ENCODE data around the gene ADARB2.
A peak's percentile ranks its signal among the peaks of the same experiment; 100 is the strongest.

The ADARB2 gene

DNA sequence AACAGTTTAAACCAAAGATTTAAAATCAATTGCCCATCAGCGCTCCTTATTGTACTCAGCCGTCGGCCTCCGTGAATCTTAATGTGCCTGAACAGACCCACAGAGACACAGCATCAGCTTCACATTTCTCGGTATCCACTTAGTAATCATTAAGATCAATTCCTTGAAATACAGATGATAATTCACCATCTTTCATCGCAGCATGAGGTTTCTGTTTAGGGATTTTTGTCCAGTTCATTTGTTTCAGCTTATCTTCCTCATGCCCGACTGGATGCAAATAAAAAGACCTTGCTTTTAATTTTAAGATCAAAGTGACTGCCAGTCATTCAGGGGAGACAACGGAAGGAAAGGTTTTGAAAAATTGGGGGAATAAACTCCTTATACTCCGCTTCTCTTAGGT lies 473.3 kb downstream of the ADARB2 start:
- no CpG with 5 or more reads among the region's 9 CpGs for WGBS, 2 donors (ENCODE audit: extremely low coverage in 2 of 2, insufficient read length in 2 of 2, insufficient replicate concordance in 1 of 2)
- Histone ChIP-seq H3K4ac (ENCODE audit: low read length) (no peak overlapping the region), H3K9me3 (replicated peaks in 1 of 2; ENCODE audit: control insufficient read depth in 2 of 2, insufficient read depth in 1 of 2, low read depth in 1 of 2, low read length in 2 of 2) (no peaks in the 10 kb centered on the region), H3K4me2 (ENCODE audit: insufficient read depth, low read length, poor library complexity, severe bottlenecking) (no peak overlapping the region), H3K14ac (ENCODE audit: low read length) (no peak overlapping the region), H3K79me1 (ENCODE audit: low read depth, low read length) (no peaks in the 10 kb centered on the region), H2AK5ac (ENCODE audit: low read depth, low read length) (no peak overlapping the region), H3K36me3 (replicated peaks in 1 of 2; ENCODE audit: control insufficient read depth in 2 of 2, insufficient read depth in 2 of 2, low read length in 2 of 2) (no peaks in the 10 kb centered on the region), H3K27ac (replicated peaks; ENCODE audit: low read length) (no peak overlapping the region), H3K18ac (ENCODE audit: low read length) (no peak overlapping the region), H4K8ac (ENCODE audit: low read depth, low read length) (no peak overlapping the region), H4K91ac (ENCODE audit: low read depth, low read length, poor library complexity) (no peak overlapping the region), H2BK5ac (ENCODE audit: low read length) (no peak overlapping the region), H2BK15ac (ENCODE audit: low read length) (no peak overlapping the region), H3K23ac (ENCODE audit: low read depth, low read length, poor library complexity) (no peak overlapping the region), H3K4me3 (ENCODE audit: low read length in 2 of 2) (no peak overlapping the region), H2BK120ac (ENCODE audit: low read depth, low read length) (no peak overlapping the region), H3K27me3 (ENCODE audit: control insufficient read depth in 3 of 3, insufficient read depth in 3 of 3, low read depth in 1 of 3, low read length in 3 of 3) (peaks cover 0 to 3% (median 0%) of the 10 kb centered on the region in 3 experiments), H2AFZ (ENCODE audit: low read length) (no peak overlapping the region), H3K9ac (ENCODE audit: low read depth, low read length, poor library complexity) (no peak overlapping the region), H3K4me1 (ENCODE audit: control insufficient read depth in 2 of 2, insufficient read depth in 1 of 2, low read depth in 1 of 2, low read length in 2 of 2) (no peaks in the 10 kb centered on the region), H2BK12ac (ENCODE audit: low read length) (no peak overlapping the region)
- DNase-seq (ENCODE audit: low spot score) = no peak

DNA sequence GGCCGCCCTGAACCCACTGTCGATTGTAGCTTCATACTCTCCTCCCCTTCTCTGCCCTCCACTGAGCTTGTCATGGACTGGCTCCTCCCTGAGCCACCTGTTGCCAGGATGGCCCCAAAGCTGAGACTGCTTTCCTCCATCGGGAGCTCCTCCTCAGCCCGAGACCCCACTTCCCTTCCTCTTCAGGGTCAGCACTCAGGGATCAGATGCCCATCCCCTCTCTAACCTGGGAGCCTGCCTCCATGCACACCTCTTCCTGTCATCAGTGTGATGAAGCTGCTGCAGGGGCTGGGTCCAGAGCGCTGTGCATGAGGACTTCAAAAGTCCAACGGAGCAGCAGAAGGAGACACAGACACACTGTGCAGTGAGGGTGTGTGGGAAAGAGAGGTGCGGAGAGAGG lies 480.1 kb downstream of the ADARB2 start:
- H3K4me2 ChIP-seq (ENCODE audit: insufficient read depth, low read length, poor library complexity, severe bottlenecking) = no peak overlapping the region
- H4K8ac ChIP-seq (ENCODE audit: low read depth, low read length) = no peak overlapping the region
- no CpG with 5 or more reads among the region's 7 CpGs for WGBS, 2 donors (ENCODE audit: extremely low coverage in 2 of 2, insufficient read length in 2 of 2, insufficient replicate concordance in 1 of 2)
- no peak overlapping the region for H2BK15ac ChIP-seq (ENCODE audit: low read length)
- H2BK12ac ChIP-seq (ENCODE audit: low read length) = no peak overlapping the region
- H2AFZ ChIP-seq (ENCODE audit: low read length) = no peak overlapping the region
- no peak for DNase-seq (ENCODE audit: low spot score)
- H2AK5ac ChIP-seq (ENCODE audit: low read depth, low read length) = no peak overlapping the region
- H3K4me3 ChIP-seq (ENCODE audit: low read length in 2 of 2) = no peak overlapping the region
- no peak overlapping the region for H3K27ac ChIP-seq (replicated peaks; ENCODE audit: low read length)
- H3K14ac ChIP-seq (ENCODE audit: low read length) = no peak overlapping the region
- peaks cover 0 to 3% of the 10 kb centered on the region in 2 donors for H3K9me3 ChIP-seq (replicated peaks in 1 of 2; ENCODE audit: control insufficient read depth in 2 of 2, insufficient read depth in 1 of 2, low read depth in 1 of 2, low read length in 2 of 2)
- no peak overlapping the region for H3K4ac ChIP-seq (ENCODE audit: low read length)
- no peaks in the 10 kb centered on the region for H3K79me1 ChIP-seq (ENCODE audit: low read depth, low read length)
- no peak overlapping the region for H3K23ac ChIP-seq (ENCODE audit: low read depth, low read length, poor library complexity)
- H3K18ac ChIP-seq (ENCODE audit: low read length) = peak overlapping the region; percentile 60
- no peak overlapping the region for H4K91ac ChIP-seq (ENCODE audit: low read depth, low read length, poor library complexity)
- H3K4me1 ChIP-seq (ENCODE audit: control insufficient read depth in 2 of 2, insufficient read depth in 1 of 2, low read depth in 1 of 2, low read length in 2 of 2) = peaks cover 0 to 15% of the 10 kb centered on the region in 2 donors
- H3K36me3 ChIP-seq (replicated peaks in 1 of 2; ENCODE audit: control insufficient read depth in 2 of 2, insufficient read depth in 2 of 2, low read length in 2 of 2) = no peaks in the 10 kb centered on the region
- H3K9ac ChIP-seq (ENCODE audit: low read depth, low read length, poor library complexity) = no peak overlapping the region
- no peak overlapping the region for H2BK5ac ChIP-seq (ENCODE audit: low read length)
- no peaks in the 10 kb centered on the region for H3K27me3 ChIP-seq (ENCODE audit: control insufficient read depth in 3 of 3, insufficient read depth in 3 of 3, low read depth in 1 of 3, low read length in 3 of 3)
- H2BK120ac ChIP-seq (ENCODE audit: low read depth, low read length) = peak overlapping the region; percentile 16

DNA sequence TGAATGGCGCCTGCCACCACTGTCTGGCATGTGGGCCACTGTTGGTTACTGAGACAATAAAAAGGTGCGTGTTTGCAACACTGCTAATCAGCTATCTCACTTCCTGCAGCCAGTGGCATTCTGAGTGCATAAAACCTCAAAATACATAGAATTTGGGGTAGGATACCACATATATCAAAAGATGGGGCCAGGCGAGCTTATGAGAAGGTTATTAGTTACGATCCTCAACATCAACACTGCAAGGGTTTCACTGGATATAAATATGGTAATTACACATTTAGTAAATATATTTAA lies 480.9 kb downstream of the ADARB2 start:
- peaks cover 0 to 3% of the 10 kb centered on the region in 2 donors for H3K9me3 ChIP-seq (replicated peaks in 1 of 2; ENCODE audit: control insufficient read depth in 2 of 2, insufficient read depth in 1 of 2, low read depth in 1 of 2, low read length in 2 of 2)
- WGBS, 2 donors (ENCODE audit: extremely low coverage in 2 of 2, insufficient read length in 2 of 2, insufficient replicate concordance in 1 of 2) = no CpG with 5 or more reads among the region's 4 CpGs
- peaks cover 0 to 15% of the 10 kb centered on the region in 2 donors for H3K4me1 ChIP-seq (ENCODE audit: control insufficient read depth in 2 of 2, insufficient read depth in 1 of 2, low read depth in 1 of 2, low read length in 2 of 2)
- H3K9ac ChIP-seq (ENCODE audit: low read depth, low read length, poor library complexity) = no peak overlapping the region
- H2BK5ac ChIP-seq (ENCODE audit: low read length) = no peak overlapping the region
- no peak overlapping the region for H3K23ac ChIP-seq (ENCODE audit: low read depth, low read length, poor library complexity)
- H2BK120ac ChIP-seq (ENCODE audit: low read depth, low read length) = no peak overlapping the region
- no peak overlapping the region for H3K4me2 ChIP-seq (ENCODE audit: insufficient read depth, low read length, poor library complexity, severe bottlenecking)
- H2AK5ac ChIP-seq (ENCODE audit: low read depth, low read length) = no peak overlapping the region
- no peaks in the 10 kb centered on the region for H3K27me3 ChIP-seq (ENCODE audit: control insufficient read depth in 3 of 3, insufficient read depth in 3 of 3, low read depth in 1 of 3, low read length in 3 of 3)
- no peak overlapping the region for H3K14ac ChIP-seq (ENCODE audit: low read length)
- no peak overlapping the region for H2BK15ac ChIP-seq (ENCODE audit: low read length)
- peak overlapping the region; percentile 24 for H3K18ac ChIP-seq (ENCODE audit: low read length)
- H2AFZ ChIP-seq (ENCODE audit: low read length) = no peak overlapping the region
- no peak overlapping the region for H3K4me3 ChIP-seq (ENCODE audit: low read length in 2 of 2)
- H2BK12ac ChIP-seq (ENCODE audit: low read length) = no peak overlapping the region
- H3K27ac ChIP-seq (replicated peaks; ENCODE audit: low read length) = no peak overlapping the region
- no peak overlapping the region for H4K8ac ChIP-seq (ENCODE audit: low read depth, low read length)
- H3K36me3 ChIP-seq (replicated peaks in 1 of 2; ENCODE audit: control insufficient read depth in 2 of 2, insufficient read depth in 2 of 2, low read length in 2 of 2) = no peaks in the 10 kb centered on the region
- H4K91ac ChIP-seq (ENCODE audit: low read depth, low read length, poor library complexity) = no peak overlapping the region
- no peak for DNase-seq (ENCODE audit: low spot score)
- no peak overlapping the region for H3K4ac ChIP-seq (ENCODE audit: low read length)
- H3K79me1 ChIP-seq (ENCODE audit: low read depth, low read length) = no peaks in the 10 kb centered on the region

DNA sequence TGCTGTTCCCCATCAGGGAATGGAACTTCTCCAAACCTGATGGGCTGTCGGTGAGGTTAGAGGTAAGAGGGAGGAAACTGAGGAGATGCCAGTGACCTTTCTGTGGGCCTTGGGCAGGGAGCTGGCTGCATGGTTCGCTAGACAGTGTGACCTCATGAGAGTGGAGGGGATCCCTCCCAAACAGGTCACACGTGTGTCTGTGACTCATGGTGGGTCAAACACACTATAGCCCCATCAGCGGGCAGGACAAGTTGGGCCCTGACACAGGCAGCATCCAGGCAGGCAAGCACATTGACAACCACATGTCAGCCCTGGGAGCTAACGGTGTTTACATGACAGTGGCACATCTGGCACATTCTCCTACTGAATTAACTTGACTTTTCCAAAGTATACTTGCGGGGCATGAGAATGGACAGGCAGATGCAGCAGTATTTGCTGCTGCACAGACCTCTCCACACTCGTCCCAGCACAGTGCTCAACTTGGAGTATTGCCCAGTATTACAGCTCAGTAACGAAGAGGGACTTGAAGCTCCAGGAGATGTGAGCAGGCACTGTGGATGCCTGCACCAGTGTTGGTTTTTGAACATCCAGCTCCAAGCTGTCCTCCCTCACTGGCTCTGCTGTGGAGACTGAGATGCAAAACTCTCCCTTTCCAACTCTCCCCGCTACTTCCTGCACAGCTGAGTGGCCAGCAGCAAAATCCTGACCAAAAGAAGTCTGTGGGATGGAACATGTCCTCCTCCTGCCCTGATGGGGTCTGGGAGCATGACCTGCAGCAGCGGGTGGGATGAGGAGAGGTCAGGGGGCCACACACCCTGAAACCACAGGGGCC lies 481.5 kb downstream of the ADARB2 start:
- no peak overlapping the region for H3K4me2 ChIP-seq (ENCODE audit: insufficient read depth, low read length, poor library complexity, severe bottlenecking)
- no peak overlapping the region for H2BK5ac ChIP-seq (ENCODE audit: low read length)
- DNase-seq (ENCODE audit: low spot score) = no peak
- H3K36me3 ChIP-seq (replicated peaks in 1 of 2; ENCODE audit: control insufficient read depth in 2 of 2, insufficient read depth in 2 of 2, low read length in 2 of 2) = no peaks in the 10 kb centered on the region
- no peaks in the 10 kb centered on the region for H3K27me3 ChIP-seq (ENCODE audit: control insufficient read depth in 3 of 3, insufficient read depth in 3 of 3, low read depth in 1 of 3, low read length in 3 of 3)
- H2AFZ ChIP-seq (ENCODE audit: low read length) = no peak overlapping the region
- WGBS, 2 donors (ENCODE audit: extremely low coverage in 2 of 2, insufficient read length in 2 of 2, insufficient replicate concordance in 1 of 2) = no CpG with 5 or more reads among the region's 10 CpGs
- peak overlapping the region; percentile 46 for H3K18ac ChIP-seq (ENCODE audit: low read length)
- H3K23ac ChIP-seq (ENCODE audit: low read depth, low read length, poor library complexity) = peak overlapping the region; percentile 4
- H2BK15ac ChIP-seq (ENCODE audit: low read length) = peak overlapping the region; percentile 22
- no peak overlapping the region for H2BK120ac ChIP-seq (ENCODE audit: low read depth, low read length)
- H3K4ac ChIP-seq (ENCODE audit: low read length) = no peak overlapping the region
- no peak overlapping the region for H3K27ac ChIP-seq (replicated peaks; ENCODE audit: low read length)
- peak overlapping the region; percentile 22 for H3K9ac ChIP-seq (ENCODE audit: low read depth, low read length, poor library complexity)
- peak overlapping the region; percentile 25 for H2BK12ac ChIP-seq (ENCODE audit: low read length)
- no peak overlapping the region for H4K8ac ChIP-seq (ENCODE audit: low read depth, low read length)
- H3K4me1 ChIP-seq (ENCODE audit: control insufficient read depth in 2 of 2, insufficient read depth in 1 of 2, low read depth in 1 of 2, low read length in 2 of 2) = peaks cover 0 to 15% of the 10 kb centered on the region in 2 donors
- H3K9me3 ChIP-seq (replicated peaks in 1 of 2; ENCODE audit: control insufficient read depth in 2 of 2, insufficient read depth in 1 of 2, low read depth in 1 of 2, low read length in 2 of 2) = peaks cover 0 to 3% of the 10 kb centered on the region in 2 donors
- H2AK5ac ChIP-seq (ENCODE audit: low read depth, low read length) = peak overlapping the region; percentile 61
- H3K79me1 ChIP-seq (ENCODE audit: low read depth, low read length) = no peaks in the 10 kb centered on the region
- H3K4me3 ChIP-seq (ENCODE audit: low read length in 2 of 2) = no peak overlapping the region
- peak overlapping the region; percentile 45 for H4K91ac ChIP-seq (ENCODE audit: low read depth, low read length, poor library complexity)
- peak overlapping the region; percentile 48 for H3K14ac ChIP-seq (ENCODE audit: low read length)
